Testis (tissue), 2 donors: ENCODE results near the gene ZBTB7C.

Experiments used
- CTCF ChIP-seq, 3 experiments: fragments of 450-650 bp in 2 of 3; fragments of 200-600 bp in 1 of 3; sonication (generic) in 1 of 3; IDR thresholded peaks; one replicate each; pipeline ENCODE4 v1.5.1; 2016 to 2019; ENCODE audit warnings: antibody characterized with exemption in 3 of 3, mild to moderate bottlenecking in 2 of 3, moderate library complexity in 1 of 3
- POLR2A ChIP-seq: fragments of 450-650 bp; IDR thresholded peaks from one replicate; pipeline ENCODE4 v1.6.1; 2017; ENCODE audit warnings: antibody characterized with exemption, mild to moderate bottlenecking, moderate library complexity

GRCh38 chr18:48192542-48192941 lies 216.6 kb downstream of the ZBTB7C start:
- TF ChIP-seq CTCF (IDR thresholded peaks at IDR 0.05) (no peak), POLR2A (no peak)
